NK-92 treated with Interleukin-12 subunit alpha and Interleukin-12 subunit beta, amount 100 ng/mL, for 24 hours (cell line): ENCODE data around the gene HSF5.

Source experiments
- DNase-seq: peaks from one replicate; lab custom pipeline; 2025; lab: John Stamatoyannopoulos, UW

The HSF5 gene, protein sequence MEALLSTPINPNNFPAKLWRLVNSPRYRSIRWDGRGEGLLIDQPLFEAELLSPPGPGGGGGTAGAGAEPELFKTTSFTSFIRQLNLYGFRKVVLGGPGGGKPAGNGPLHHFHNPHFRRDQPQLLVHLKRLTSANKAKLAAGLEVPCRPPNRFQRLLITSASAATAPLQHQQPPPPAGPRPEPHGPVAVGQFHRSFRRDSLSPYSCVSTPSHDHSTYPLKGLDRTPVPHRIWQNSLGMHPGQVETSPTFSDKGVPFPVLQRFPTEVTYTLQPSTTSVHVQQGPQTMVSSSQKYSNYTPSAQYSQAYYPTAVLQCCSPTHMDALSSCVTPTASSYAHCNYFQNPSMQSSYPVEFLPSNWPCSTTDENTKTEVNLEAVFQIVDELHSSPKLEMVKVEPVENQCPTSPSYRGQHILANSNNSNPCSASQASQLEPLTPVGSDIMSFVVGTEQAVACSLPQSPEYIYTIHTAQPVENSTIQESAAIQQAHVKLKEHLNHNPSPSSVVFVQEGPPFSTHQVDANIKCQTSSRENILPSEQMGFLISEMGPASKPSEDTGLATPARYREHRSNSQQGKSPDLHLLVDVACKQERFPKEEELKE

DNA sequence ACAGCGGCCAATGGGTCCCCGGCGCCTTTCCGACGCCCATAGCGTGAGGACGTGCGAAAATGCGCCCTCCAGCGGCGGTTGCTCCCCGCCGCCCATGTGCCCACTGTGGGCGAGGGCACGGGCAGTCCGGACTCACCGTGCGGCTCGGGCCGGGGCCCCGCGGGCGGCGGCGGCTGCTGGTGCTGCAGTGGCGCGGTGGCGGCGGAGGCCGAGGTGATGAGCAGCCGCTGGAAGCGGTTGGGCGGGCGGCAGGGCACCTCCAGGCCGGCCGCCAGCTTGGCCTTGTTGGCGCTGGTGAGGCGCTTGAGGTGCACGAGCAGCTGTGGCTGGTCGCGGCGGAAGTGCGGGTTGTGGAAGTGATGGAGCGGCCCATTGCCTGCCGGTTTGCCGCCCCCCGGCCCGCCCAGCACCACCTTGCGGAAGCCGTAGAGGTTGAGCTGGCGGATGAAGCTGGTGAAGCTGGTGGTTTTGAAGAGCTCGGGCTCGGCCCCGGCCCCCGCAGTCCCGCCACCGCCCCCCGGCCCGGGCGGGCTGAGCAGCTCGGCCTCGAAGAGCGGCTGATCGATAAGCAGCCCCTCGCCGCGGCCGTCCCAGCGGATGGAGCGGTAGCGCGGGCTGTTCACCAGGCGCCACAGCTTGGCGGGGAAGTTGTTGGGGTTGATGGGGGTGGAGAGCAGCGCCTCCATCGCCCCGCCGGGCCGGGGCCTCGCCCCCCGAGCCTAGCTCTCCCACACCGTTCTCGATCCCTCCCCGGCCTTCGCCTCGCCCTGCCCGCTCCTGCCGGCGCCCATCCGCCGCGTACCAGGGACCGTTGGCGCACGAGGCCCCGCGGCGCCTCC is at the start of gene HSF5:
TSS of gene HSF5 (minus strand) at position 820 of the 839 bp plus-strand sequence. CDS start at position 686, 134 bp downstream.
- DNase-seq: no peak

DNA sequence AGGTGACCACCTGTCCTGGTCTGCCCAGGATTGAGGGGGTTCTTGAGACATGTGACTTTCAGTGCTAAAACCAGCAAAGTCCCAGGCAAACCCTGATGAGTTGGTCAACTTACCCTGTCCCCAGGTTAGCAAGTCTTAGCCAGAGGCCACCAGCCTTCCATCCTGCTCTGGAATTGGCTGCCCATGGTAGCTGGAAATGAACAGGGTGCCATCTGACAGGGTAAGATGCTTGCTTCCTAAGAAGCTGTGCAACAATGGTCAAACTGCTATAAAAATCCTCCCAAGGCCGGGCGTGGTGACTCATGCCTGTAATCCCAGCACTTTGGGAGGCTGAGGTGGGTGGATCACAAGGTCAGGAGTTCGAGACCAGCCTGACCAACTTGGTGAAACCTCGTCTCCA is 49.1 kb upstream of the HSF5 start:
- DNase-seq: no peak

DNA sequence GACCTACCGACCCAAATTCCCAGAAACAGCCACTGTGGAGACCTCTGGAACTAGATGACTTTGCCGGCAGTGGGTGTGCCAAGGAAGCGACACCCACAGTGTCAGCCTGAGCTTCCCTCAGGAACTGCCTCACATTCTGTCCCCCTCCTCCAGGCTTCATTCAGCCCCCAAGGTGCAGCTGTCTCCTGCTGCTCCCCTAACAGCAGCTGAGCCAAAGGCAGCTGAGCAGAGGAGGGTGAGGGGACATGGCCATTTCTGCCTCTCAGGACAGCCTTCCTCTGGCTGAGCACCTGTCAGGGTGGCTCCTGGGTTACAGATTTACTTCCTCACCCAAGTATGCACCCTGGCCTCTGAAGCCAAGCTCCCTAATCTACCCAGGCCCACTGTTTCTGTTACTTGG is 48.3 kb upstream of the HSF5 start:
- no peak for DNase-seq

DNA sequence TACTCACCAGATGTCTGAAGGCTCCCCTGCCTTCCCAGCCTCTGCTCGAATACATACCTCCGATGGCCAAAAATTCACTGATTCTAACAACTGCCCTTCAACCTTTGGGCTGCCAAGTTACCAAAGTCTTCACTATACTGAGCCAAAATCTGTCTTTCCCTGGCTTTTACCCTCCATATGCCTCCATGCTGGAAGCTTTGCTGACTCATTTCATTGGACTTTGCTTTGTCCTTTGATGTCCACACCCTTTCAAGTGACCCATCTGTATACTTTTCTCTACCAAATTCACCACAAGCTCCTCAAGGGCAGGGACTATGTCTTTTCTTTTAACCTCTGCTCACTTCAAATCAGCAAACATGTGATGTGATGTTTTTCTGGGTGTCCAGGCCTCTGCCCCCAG is 47.2 kb upstream of the HSF5 start:
- DNase-seq: no peak

DNA sequence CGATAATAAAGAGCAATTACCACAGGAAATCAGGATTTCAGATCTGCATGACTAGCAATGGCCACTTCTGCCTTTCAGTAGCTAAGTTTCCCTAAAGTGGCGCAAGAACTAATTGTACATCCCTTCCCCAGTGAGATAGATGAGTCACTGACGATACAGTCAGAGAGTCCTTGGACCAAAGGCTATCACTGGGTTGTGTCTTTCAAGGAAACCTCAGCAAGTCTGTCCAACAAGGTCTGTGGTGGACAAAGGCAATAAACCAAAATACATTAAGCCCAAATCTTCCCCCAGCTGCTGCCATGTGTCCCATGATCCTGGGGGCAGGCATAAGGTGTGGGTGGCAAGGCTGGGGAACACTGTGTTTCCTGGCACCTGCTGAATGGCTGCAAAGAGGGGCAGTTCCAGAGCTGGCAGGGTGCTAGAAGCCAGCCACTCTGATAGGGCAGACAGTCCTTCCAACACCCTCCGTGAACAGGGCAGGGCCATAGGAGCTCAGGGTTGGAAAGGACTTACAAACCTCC is 46.8 kb upstream of the HSF5 start:
- DNase-seq: no peak

DNA sequence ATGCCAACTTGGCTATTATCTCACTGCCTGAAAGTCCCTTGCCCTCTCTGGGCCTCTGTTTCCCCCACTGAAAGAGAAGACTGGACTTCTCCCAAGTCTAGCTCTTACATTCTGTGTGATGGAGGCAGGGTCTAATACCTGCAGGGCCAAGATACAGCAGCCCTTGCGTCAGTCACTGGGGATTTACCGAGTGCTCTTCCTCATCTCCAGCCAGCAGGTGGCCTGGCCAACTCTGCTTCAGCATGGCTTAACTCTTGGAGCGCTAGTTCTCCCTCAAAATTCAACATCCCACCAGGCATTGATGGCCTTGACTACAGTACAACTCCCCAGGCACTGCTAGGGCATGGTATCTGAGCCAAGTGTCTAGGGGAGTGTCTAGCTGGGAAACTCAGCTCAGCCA is 46.1 kb upstream of the HSF5 start:
- no peak for DNase-seq

DNA sequence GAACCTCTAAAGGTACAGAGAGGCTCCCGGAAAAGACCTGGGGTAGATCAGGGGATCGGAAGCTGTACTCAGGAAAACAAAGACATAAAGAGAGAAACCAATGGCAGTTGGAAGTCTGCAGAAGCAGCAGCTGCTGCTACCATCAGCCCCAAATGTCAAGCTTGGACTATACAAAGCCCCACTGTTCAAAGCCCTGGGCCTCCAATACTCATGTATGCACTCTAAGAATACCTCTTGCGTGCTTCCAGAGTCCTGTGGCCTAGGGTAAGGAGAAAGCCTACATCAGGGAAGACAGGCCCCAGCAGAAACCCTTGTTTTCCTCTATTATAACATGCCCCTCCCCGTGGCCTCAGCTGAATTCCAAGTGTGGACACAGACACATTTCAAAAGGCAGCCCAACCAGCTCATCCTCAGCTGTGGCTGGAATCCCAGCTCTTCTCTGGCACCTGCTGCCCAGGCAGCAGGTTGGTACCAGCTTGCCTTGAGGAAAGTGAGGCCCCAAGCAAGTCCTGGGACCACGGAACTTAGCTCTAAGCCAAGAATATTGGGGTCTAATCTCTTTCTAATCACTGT is 45.5 kb upstream of the HSF5 start:
- no peak for DNase-seq

DNA sequence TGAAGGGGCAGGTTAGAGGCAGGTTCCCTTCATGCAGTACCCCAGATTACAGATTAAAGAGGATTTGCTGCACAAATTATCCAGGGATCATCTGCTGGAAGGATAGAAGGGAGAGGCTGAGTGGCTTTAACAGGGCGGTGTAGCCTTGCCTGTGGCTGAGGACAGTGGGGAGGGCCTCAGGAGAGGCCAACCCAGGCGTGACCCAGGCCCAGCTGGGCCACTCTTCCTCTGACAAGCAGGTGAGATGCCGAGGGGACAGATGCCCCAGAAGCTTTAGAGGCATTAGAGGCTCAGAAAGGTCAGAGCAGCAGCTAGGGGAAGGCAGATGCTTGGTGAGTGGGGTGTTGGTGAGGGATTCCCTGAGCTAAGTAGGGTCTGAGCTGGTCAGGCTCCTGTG is 44.3 kb upstream of the HSF5 start:
- DNase-seq: no peak

DNA sequence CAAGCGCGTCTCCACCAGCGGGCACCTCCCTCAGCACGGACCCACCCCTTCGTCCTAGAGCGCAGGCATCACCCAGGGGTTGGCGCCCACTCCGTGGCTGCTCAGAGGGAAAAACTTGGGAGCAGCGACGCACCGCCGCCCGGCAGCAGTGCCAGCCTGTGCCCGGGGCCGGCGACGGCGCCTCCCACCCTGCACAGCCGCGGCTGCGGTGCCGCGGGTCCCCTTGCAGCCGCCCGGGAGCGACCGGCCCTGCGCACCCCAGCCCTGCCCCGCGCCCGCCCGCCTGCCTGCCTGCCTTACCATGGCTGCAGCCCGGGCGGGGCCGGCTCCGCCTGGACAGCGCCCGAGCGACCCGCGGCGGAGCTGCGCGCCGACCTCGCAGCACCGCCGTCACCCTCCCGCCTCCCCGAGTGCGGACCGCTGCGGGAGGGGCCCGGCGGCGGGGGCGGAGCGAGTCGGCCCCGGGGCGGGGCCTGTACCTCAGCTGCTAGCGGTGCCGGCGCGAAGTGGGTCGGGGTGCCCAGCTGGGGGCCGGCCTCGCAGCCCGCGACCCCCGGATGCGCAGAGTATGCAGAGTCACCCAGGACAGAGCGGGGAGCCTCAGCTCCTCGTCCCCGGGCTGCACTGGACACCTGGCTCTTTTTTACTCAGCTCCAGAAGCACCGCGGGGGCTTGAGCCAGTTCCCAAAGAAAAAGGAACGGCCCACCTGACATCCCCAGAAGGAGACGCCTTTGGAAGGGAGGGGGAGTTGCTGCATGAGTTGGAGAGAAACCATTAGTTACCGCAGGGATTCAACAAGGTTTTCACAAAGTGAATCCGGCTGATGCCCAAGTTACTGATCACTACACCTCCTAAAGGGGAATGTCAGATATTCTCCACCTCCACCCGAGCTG is 43.7 kb upstream of the HSF5 start:
- DNase-seq: no peak

DNA sequence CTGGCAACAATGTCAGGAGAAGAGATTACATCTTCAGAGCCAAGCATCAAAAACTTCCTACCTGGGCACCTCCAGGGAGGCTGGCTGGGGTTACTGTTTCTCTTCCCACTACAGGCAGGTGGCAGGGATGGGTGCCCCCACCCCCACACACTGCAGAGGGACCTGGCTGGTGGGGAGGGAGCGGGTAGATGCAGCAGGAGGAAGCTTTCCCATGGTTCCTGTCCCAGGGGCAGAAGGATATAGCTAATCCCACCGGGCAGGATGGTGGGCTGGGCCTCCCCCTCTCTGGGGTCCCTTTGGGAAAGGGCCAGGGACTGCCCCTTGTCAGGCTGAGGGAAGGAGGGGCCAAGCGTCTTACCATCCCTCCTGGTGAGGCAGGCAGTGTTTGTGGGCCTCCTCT is 42.9 kb upstream of the HSF5 start:
- no peak for DNase-seq

DNA sequence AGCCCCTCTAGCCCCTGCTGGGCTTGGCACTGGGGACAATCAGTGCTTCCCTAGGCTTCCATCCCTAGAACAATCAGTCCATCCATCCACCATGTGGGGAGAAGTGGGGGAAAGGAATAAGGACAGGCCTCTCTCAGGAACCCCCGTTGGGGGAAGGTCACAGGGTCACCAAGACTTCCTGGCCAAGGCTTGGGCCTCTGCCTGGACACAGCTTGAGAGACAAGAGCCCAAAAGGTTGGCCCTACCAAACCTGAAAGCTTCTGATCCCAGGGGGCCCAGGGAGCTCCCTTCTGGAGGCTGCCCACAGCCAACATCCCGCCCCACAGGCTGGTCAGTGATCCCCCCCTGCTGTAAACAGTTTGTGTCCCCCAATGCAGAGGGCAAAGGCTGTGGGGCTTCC is 42.4 kb upstream of the HSF5 start:
- no peak for DNase-seq

DNA sequence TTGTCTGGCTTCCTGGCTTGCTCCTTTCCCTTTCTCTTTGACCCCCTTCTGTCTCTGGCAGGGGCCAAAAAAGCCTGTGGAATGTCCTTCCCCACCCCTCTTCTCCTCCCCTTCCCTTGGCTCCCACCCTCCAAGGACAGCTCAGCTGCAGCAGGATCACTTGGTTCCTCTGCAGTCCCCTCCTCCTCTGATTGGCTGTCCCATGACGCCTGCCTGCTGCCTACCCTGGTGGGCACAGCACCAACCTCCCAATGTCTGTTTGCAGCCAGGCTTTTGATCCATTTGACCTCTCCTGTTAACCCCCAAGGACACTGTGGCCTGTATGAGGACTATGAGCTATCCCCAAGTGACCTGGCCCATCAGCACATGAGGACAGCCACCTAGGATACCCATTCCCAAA is 41.1 kb upstream of the HSF5 start:
- DNase-seq: no peak

DNA sequence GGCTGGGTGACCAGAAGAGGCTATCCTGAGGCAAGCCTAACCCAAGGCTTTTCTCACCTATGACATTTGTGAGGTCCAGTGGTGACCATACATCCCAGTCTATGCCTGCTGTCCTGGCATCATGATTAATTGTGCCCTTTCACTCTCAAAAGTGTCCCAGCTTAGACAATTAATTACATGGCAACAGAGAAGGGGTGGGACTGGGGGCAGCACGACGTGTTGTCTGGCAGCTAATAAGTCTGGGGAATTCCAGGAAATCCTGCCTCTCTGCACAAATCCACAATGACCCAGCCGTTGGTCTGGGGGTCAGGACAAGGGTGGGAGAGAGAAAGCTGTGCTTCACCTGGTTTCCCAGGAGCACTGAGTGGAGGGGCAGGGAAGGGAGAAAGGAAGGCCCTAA is 40.2 kb upstream of the HSF5 start:
- DNase-seq: no peak

DNA sequence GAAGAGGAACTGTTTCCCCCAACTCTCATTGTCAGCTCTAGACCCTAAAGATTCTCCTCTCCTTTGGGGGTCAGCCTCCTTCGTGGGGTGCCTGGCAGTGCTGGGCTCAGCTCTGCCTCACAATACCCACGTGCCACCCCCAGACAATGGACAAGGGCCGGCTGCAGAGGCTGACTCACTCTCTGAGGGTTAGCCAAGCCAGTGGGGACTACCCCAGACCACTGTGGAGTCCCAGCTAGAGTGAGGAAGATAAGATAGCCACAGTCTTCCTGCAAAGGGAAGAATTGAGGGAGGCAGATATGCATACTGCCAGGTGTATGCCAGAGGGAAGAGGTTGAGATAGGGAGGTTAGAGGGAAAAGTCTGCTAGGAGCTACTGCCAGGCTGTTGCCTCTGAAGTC is 39.7 kb upstream of the HSF5 start:
- DNase-seq: no peak

DNA sequence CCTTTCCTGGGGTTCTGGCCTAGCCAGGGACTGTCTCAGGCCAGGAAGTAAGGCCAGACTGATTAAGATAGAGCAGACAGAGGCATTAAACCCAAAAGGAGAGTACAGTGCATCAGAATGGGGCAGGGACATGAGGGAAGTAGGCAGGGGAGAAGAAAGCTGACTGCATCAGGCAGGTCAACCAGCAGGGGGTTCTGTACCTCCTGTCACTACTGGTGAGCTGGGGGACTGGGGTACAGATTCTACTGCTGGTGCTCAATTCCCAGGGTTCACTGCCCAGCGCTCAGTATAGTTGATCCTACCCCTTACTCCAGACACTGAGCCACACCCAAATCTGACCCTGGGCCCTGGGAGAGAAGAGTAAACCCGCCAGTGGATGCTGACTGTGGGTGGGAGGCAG is 39.1 kb upstream of the HSF5 start:
- no peak for DNase-seq

DNA sequence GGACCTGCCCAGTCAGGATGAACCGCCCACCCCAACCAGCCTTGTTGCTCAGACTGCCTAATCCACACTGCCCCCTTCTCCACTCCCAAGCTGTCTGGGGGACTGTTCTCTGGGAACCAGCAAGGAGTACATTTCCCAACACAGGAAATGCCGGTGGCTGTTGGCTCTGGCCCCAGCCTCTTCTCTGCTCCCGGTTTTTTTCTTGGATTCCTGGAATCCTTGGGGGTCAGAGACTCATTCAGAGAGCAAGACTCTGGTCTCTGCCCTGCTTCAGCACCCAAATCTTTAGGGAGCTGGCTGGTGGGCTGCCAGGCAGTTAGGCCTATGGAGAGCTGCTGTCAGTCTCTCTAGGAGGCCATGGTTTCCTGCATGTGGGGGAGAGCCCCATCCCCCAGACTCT is 37.0 kb upstream of the HSF5 start:
- no peak for DNase-seq

DNA sequence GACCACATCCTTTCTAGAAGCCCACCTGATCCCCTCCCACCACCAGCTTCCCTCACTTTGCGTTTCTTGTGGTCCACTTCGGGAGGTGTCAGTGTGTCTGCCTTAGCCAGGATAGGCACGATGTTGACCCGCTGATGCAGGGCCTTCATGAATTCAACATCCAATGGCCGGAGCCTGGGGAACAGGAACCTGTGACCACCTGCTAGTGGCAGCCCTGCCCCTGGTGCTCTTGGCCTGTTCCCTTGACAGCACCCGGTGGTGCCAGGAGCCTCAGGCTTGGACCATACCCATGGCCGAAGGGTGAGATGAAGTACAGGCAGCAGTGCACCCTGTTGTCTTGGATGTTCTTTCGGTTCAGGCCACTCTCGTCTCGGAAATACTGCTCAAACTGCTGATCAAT is 33.5 kb upstream of the HSF5 start:
- DNase-seq: no peak

DNA sequence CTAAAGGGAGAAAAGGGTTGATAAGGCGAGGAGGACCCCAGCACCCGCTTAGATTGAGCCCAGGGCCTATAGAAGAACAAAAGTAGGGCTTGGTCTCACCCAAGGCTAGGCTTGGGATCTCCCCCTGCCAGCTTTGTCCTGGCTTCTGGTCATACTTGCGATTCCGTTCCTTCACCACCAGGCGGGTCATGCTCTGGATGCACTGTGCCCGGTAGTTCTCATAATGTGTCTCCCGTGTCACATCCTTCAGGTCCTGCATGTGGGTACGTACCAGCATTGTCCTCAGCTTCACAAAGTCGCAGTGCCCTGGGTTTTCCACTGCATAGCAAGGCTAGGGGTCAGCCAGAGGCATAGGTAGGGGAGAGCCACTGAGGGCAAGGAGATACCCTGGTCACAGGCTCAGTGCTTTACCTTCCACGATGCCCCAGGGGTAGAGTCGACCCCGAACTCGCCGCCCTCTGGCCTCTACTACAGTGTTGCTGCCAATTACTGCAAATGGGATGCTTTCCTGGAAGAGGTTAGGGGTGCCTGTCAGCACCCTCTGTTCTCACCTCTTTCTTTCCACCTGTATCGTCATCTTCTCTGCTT is 32.7 kb upstream of the HSF5 start:
- no peak for DNase-seq

DNA sequence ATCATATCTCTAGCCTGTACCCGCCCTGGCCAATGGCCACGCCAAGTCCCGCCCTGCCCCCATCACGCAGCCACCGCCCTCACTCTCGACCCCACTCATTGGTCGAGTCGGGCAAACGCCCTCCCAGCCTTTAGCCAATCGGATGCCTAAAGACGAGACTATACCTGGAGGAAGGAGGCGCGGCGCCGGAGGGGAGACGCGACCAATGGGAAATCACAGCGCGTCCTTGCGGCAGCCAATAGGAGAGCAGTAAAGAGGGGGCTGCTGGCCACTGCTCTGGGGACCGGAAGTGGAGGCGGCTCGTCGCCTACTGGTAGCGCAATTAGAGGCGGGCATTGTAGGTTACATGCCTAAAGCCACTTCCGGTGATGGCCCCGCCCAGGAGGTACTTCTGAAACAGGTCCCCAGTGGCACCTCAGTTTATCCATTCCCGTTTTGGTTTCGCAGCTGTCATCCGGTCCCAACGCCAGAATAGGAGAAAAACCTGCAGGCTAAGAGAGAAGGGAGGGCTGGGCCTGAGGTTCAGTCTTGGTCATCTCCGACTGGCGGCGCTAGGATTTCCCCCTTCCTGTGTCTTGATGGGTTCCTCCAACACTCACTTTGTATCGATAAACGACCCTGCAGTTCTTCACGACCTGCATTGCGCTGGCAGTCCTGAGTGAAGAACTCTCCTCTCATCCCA is 29.9 kb upstream of the HSF5 start:
- DNase-seq: peak; percentile 100

DNA sequence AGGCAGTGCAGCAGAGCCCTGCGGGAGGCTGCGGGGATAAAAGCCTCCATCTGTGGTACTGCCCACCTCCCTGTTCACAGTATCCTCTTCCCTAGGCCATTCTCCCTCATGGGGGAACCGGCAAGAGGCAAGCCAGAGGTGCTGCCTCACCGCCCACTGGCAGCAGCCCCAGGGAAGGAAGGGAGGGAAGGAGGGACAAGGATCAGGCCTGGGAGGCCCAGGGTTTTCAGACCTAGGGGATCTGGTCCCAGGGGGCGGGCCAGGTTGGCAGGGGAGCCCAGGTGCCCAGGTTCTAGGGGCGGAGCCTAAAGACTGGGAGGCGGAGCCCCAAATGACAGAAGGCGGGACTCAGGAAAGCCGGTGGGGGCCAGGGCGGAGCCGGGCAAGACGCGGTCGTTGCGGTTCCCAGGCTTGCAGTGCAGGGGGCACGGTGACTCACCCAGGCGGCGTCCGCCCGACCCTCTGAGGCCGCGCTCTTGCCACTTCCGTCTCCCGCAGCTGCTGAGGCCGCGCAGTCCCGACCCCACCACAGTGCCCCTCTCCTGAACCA is 29.2 kb upstream of the HSF5 start:
- DNase-seq: no peak
